Upper lobe of left lung (tissue), 6 donors: ENCODE measurements around the gene SOWAHA. TPM values are rescaled to one million over a fixed set of nuclear protein-coding genes. Genes with fewer than 3 reads are reported as not detected.

ENCODE experiments used
- ATAC-seq, 2 donors: fragments of 200-7000 bp; cut with Tn5 transposase; one replicate each; pipeline ENCODE4 v1.9.1; 2022; ENCODE audit warnings: mild to moderate bottlenecking in 2 of 2, moderate library complexity in 2 of 2; ENCODE audit not compliant: low FRiP score in 2 of 2
- DNase-seq, 2 donors: peaks; one replicate each; pipeline ENCODE4 v3.0.0-alpha.2; 2019 to 2020
- H3K27ac ChIP-seq, 4 donors: fragments of 200-600 bp; sonication (generic); one replicate each; pipeline ENCODE4 v1.5.1; 2016 to 2019
- H3K27me3 ChIP-seq, 4 donors: fragments of 200-600 bp; sonication (generic); one replicate each; pipeline ENCODE4 v1.5.1; 2017 to 2019
- H3K36me3 ChIP-seq, 4 donors: fragments of 200-600 bp; sonication (generic); one replicate each; pipeline ENCODE4 v1.5.1; 2016 to 2019
- H3K4me1 ChIP-seq, 4 donors: fragments of 200-600 bp; sonication (generic); one replicate each; pipeline ENCODE4 v1.5.1; 2018 to 2019
- H3K4me3 ChIP-seq, 4 donors: fragments of 200-600 bp; sonication (generic); one replicate each; pipeline ENCODE4 v1.5.1; 2017 to 2019; ENCODE audit warnings: mild to moderate bottlenecking in 2 of 4, moderate library complexity in 1 of 4
- H3K9me3 ChIP-seq, 4 donors: fragments of 200-600 bp; sonication (generic); one replicate each; pipeline ENCODE4 v1.5.1; 2018 to 2019
- EP300 ChIP-seq, 4 donors: sonication (generic); formaldehyde crosslinking; IDR thresholded peaks; one replicate each; pipeline ENCODE4 v1.5.1; 2017; ENCODE audit warnings: antibody characterized with exemption in 4 of 4, control low read depth in 2 of 4
- POLR2A ChIP-seq, 4 donors: fragments of 450-650 bp; IDR thresholded peaks; one replicate each; pipeline ENCODE4 v1.5.1; 2016 to 2017; ENCODE audit warnings: antibody characterized with exemption in 4 of 4, mild to moderate bottlenecking in 2 of 4
- POLR2AphosphoS5 ChIP-seq, 2 donors: sonication (generic); formaldehyde crosslinking; IDR thresholded peaks; one replicate each; pipeline ENCODE4 v1.5.1; 2017; ENCODE audit warnings: antibody characterized with exemption in 2 of 2
- WGBS, 2 donors: methylation state at CpG; one replicate each; pipeline ENCODE4 v1.1.5; 2017 to 2018; 5-methylcytosine and 5-hydroxymethylcytosine counted together
- total RNA-seq, 6 donors: library from RNA; depleted of rRNA in 4 of 6; stranded (reverse); fragments of >200 nt in 4 of 6; gene quantifications; one replicate each; pipeline versions ENCODE4 v1.1.0 to v1.2.1, GENCODE V29; 2016 to 2021
- TF ChIP-seq, protein P1 (sequence below), 6 experiments: fragments of 450-650 bp in 4 of 6; fragments of 200-600 bp in 2 of 6; sonication (generic) in 2 of 6; IDR thresholded peaks; one replicate each; pipeline ENCODE4 v1.5.1; 2016 to 2019; ENCODE audit warnings: antibody characterized with exemption in 6 of 6
- donor health status: DM: no; HTN: no; CAD: no; lungs with moderate emphysema.
- donor health status: DM: no; HTN: yes; CAD: no; lungs with severe emphysema.

SOWAHA gene
- total RNA-seq, 6 donors from 2014 or later: 0.30 to 1.0 (median 0.55) TPM; not detected in 1

DNA sequence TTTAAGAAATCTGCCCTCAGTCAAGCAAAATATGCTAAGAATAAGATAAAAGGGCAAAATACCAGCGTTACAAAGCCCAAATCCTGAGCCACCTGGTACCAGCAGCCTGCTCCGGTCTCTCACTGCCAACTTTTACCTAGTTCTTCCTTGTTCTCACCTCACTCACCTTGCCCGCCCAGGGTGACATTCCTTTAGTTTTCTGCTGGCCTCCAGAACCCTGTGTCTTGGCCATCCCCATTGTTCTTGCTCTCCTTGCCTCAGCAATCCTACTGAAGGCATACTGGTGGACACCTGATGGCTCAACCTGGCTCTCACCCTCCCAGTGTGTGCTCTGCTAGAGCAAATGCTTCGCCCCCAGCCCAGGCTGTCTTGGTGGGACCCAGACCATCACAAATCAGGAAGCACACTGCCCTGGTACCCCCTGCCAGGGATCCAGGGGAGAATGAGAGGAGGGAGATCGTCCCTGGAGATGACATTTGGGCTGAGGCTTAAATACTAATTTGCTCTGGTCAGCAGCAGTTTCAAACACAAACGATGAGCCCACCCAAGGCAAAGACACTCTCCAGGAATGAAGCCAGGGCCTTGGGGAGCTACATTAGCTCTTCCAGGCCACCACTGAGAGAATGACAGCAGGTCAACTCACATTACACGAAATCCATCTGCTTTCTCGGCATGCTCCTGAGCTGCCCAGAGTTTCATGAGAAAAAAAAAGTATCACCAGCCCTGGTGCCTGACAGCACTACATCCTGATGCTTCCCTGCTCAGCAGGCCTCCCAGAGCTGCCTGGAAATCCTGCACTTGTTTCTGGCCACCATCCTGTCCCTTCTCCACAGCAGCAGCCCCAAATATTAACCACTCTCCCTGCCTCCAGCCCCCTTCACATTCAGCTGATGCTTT is 23.9 kb upstream of the SOWAHA start:
- Histone ChIP-seq H3K27me3 (no peaks in the 10 kb centered on the region), H3K4me3 (no peak overlapping the region), H3K27ac (no peak overlapping the region), H3K36me3 (no peaks in the 10 kb centered on the region), H3K4me1 (no peaks in the 10 kb centered on the region), H3K9me3 (no peaks in the 10 kb centered on the region)
- ATAC-seq: no peak
- DNase-seq: no peak
- WGBS, 2 donors: 78 to 85% methylated on average over 7 to 8 of the region's 8 CpGs
- TF ChIP-seq, protein P1, sequence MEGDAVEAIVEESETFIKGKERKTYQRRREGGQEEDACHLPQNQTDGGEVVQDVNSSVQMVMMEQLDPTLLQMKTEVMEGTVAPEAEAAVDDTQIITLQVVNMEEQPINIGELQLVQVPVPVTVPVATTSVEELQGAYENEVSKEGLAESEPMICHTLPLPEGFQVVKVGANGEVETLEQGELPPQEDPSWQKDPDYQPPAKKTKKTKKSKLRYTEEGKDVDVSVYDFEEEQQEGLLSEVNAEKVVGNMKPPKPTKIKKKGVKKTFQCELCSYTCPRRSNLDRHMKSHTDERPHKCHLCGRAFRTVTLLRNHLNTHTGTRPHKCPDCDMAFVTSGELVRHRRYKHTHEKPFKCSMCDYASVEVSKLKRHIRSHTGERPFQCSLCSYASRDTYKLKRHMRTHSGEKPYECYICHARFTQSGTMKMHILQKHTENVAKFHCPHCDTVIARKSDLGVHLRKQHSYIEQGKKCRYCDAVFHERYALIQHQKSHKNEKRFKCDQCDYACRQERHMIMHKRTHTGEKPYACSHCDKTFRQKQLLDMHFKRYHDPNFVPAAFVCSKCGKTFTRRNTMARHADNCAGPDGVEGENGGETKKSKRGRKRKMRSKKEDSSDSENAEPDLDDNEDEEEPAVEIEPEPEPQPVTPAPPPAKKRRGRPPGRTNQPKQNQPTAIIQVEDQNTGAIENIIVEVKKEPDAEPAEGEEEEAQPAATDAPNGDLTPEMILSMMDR (IDR thresholded peaks at IDR 0.05): no peak
- TF ChIP-seq POLR2A (IDR thresholded peaks at IDR 0.05): no peak
- no peak for TF ChIP-seq POLR2AphosphoS5 (IDR thresholded peaks at IDR 0.05)
- TF ChIP-seq EP300 (IDR thresholded peaks at IDR 0.05): no peak

DNA sequence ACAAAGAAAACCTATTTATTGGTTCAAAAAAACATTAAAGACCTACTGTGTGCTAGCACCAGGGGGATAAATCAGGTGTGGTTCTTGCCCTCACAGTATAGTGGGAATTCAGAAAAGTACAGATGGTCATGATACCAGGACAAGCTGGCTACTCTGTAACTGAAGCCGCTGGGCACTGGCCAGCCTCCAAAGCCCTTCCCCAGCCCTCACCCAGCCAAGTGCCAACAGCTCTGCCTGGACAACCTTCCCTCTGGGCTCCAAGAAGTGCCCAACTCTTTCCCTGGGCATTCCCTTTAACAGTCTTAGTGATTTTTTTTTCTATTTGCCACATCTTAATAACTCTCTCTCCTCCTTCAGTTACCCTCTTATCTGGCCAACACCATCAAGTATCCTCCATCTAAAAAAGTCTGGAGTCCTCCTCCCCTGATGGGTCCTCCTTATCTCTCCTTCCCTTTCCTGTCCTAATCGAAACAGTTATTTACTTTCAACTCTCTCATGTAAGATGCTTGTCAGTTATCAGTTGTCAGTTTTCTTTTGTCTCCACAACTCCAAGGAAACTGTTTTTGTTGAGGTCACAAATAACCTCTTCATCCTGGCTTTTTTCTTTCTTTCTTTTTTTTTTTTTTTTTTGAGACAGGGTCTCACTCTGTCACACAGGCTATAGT is 22.8 kb upstream of the SOWAHA start:
- no peaks in the 10 kb centered on the region for H3K9me3 ChIP-seq
- no peaks in the 10 kb centered on the region for H3K4me1 ChIP-seq
- H3K4me3 ChIP-seq: no peak overlapping the region
- H3K27ac ChIP-seq: no peak overlapping the region
- H3K36me3 ChIP-seq: no peaks in the 10 kb centered on the region
- DNase-seq (no peak), ATAC-seq (no peak)
- 25 to 35% methylated on average over 2 of the region's 2 CpGs for WGBS, 2 donors
- TF ChIP-seq POLR2AphosphoS5 (IDR thresholded peaks at IDR 0.05) (no peak), EP300 (IDR thresholded peaks at IDR 0.05) (no peak), POLR2A (IDR thresholded peaks at IDR 0.05) (no peak)
- TF ChIP-seq, protein P1 (IDR thresholded peaks at IDR 0.05): no peak
- H3K27me3 ChIP-seq: no peaks in the 10 kb centered on the region

DNA sequence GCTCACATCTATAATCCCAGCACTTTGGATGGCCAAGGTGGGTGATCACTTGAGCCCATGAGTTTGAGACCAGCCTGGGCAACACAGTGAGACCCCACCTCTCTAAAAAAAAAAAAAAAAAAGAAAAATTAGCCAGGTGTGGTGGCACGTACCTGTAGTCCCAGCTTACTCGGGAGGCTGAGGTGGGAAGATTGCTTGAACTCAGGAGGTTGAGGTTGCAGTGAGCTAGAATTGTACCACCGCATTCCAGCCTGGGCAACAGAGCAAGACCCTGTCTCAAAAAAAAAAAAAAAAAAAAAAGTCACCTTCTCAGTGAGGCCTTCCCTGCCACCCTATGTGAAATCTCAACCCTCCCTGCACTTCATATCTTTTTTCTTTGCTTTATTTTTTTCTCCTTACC is 22.1 kb upstream of the SOWAHA start:
- H3K9me3 ChIP-seq: no peaks in the 10 kb centered on the region
- no peaks in the 10 kb centered on the region for H3K27me3 ChIP-seq
- ATAC-seq: no peak
- no peaks in the 10 kb centered on the region for H3K36me3 ChIP-seq
- no peak overlapping the region for H3K27ac ChIP-seq
- no peaks in the 10 kb centered on the region for H3K4me1 ChIP-seq
- no peak overlapping the region for H3K4me3 ChIP-seq
- TF ChIP-seq EP300 (IDR thresholded peaks at IDR 0.05) (no peak), POLR2AphosphoS5 (IDR thresholded peaks at IDR 0.05) (no peak), POLR2A (IDR thresholded peaks at IDR 0.05) (no peak)
- TF ChIP-seq, protein P1 (IDR thresholded peaks at IDR 0.05): no peak
- WGBS, 2 donors: 95 to 96% methylated on average over 3 of the region's 3 CpGs
- no peak for DNase-seq

DNA sequence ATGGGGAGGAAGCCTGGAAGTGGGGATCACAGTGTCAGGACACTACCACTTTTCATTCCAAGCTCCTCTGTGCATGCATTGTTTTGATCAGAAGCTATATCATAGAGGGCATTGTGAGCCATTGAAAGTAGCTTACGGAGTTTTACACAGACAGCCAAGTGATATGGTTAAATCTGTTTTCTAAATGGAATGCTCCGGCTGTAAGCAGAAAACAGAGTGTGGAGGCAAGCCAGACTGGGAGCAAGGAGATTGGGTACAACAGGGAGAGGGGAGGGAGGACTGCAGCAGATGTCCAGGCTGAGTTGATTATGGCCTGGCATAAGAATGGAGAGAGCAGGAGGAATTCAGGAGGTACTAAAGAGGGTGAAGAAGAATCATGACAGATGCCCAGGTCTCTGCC is 15.5 kb upstream of the SOWAHA start:
- DNase-seq (no peak), ATAC-seq (no peak)
- Histone ChIP-seq H3K27ac (no peak overlapping the region), H3K9me3 (no peaks in the 10 kb centered on the region), H3K27me3 (no peaks in the 10 kb centered on the region), H3K4me3 (no peak overlapping the region), H3K36me3 (no peaks in the 10 kb centered on the region), H3K4me1 (no peaks in the 10 kb centered on the region)
- TF ChIP-seq POLR2AphosphoS5 (IDR thresholded peaks at IDR 0.05) (no peak), POLR2A (IDR thresholded peaks at IDR 0.05) (no peak)
- TF ChIP-seq, protein P1 (IDR thresholded peaks at IDR 0.05): no peak
- 83 to 84% methylated on average over 2 of the region's 2 CpGs for WGBS, 2 donors
